ENCODE data around the gene VCL.
"Not testable (repeated sequence)": the region's sequence is repeated elsewhere in the genome, so short reads cannot be mapped to it uniquely, and the experiment has no call there.

The VCL gene

GRCh38 chr10:73973427-73973826 is 24.5 kb upstream of the VCL start:
- DNase-seq, result no peak

DNA sequence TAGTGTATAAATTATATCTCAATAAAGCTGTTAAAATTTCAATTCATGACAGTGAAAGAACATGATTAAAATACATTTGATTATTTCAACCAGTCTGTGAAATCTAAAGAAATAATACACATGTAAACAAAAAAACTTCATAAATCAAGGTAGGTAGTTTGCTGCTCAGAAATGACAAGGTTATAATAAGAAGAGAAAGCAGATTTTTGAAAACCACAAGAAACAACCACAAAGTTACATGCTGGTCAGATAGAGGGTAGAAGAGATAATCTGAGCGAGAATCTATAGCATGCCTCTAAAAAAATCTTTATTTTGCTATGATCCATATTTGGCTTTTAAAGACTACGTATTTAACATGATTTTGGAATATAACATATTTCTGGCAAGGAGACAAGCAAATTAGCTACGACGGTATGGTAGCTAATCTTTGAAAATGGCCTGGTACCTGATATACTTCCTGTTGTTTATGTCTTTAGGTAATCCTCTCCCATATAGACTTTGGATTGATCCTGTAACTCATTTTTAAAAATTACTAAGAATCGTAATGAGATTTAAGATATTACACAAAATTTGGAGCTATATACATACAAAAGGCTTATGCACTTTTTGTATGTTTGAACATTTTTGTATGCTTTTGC is 23.5 kb upstream of the VCL start:
- DNase-seq, result peak; percentile 54

- no peak for DNase-seq
Measured at GRCh38 chr10:73975388-73975787, 22.5 kb upstream of the VCL start.

DNA sequence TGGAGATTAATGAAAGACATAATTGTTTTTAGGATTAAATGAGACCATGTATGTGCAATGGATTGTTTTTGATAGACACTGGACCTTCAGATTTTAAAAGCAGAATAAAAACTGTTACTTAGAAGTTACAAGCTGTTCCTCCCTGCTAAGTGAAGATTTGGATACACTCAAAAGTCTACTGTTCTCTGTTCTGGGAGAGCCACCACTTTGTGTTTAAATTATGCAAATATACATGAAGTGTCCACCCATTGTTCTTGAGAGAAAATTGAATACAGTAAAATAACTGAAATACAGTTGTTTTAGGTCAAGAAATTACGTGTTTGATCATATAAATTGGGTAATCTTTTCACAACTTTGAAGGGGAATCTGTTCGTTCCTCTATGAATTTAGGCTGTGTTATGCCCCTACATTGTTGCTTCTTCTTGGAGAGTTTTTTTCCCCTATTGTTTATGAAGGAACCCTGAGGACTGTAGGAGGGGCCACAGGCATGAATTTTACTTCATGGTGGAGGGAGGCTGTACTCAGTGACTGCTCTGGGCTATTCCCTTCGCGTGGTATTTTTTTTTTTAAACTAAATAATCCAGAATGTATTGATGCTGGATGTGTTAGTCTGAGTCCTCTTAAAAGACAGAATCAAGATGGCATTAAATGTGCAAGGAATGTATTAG is 18.6 kb upstream of the VCL start:
- no peak for DNase-seq

DNA sequence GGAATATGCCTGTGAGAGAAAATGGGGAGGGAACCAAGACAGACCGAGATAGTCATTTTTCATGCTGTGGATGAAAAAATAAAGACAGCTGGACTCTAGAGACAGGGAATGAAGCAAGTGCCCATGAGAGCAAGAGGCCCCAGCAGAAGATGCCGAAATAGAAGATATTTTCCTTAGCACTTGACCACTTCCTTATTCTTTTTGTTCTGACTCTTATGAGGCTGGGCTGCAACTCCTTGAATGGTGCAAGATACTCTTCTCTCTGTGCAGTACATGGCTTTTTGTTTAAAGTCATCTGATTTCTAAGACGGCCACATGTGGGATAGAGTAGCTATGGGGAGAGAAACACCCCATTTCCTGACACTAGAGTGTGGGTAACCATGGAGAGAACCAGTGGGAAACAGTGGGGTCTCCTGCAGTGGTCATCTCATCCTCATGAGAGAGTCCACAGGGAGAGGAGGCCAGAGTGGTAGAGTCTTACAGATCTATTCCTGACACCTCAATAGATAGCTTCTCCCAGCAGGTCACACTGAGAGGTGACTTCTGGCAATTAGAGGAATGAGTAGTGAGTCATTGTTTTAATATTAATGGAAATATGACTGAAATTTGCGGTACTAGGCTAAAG is 18.0 kb upstream of the VCL start:
- no peak for DNase-seq

GRCh38 chr10:73981812-73982211 is 16.1 kb upstream of the VCL start:
- no peak for DNase-seq

- DNase-seq, result no peak
Measured at GRCh38 chr10:73983096-73984047, 14.5 kb upstream of the VCL start.

- no peak for DNase-seq
Measured at GRCh38 chr10:73989594-73990150, 8.2 kb upstream of the VCL start.

GRCh38 chr10:73991203-73991883 is 6.6 kb upstream of the VCL start:
- DNase-seq, result no peak

DNA sequence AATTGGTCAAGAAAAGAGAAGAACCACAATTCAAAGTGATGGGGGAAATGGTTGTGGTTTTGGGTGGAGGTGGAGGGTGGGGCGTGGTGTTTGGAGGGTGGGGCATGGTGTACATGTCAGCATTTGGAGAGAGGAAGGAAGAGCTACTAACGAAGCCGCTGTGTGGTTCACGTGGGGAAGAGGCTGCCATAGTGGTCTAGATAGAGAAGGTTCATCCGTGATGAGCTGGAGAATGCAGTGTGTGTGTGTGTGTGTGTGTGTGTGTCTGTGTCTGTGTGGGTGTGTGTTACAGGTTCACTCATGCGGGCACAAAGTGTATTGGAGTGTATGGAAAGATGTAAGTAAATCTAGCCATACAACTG is 6.1 kb upstream of the VCL start:
- DNase-seq, result peak; percentile 88

- DNase-seq, result no peak
Measured at GRCh38 chr10:73992899-73993788, 4.8 kb upstream of the VCL start.

DNA sequence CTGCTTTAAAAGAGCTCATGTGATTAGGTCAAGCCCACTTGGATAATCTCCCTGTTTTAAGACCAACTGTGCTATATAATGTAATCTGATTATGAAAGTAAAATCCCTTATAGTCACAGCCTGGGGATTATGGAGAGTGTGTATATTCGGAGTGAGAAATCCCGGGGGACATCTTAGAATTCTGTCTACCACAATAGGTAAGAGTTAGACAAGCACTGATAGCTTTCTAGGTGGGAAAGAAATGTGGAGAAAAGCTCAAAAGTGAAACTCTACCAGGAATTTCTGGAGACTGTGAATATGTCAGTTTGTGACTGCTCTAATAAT is 2.9 kb upstream of the VCL start:
- DNase-seq, result no peak

DNA sequence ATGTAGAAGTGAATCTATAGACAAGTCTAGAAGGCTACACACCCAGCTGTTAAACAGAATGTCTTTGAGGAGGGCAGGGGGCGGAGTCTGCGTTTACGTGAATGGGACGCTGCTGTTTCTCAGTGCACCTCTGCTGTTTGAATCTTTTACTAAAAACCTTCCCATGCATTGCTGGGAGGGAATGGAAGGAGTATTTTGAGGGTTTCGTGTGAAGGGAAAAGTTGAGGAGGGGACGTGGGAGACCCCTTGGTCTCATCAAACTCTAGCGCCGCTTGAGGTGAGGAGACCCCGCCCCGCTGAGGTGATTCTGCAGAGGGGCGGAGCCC is 492 bp upstream of the VCL start:
- peak; percentile 72 for DNase-seq

DNA sequence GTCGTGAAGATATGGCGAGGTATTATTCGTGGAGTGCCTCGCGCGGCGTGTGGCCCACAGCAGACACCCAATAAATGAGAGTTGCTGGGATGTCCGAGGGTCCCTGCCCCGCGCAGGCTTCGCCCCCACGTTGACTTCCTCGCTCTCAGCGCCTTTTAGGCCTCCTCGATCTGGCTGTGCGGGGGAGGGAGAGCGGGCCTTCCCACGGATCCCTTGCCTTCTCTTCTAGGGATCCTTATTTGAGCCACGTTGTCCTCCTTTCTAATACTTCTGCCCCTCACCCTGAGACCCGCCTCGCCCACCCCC is 660 bp downstream of the VCL start:
- no peak for DNase-seq

DNA sequence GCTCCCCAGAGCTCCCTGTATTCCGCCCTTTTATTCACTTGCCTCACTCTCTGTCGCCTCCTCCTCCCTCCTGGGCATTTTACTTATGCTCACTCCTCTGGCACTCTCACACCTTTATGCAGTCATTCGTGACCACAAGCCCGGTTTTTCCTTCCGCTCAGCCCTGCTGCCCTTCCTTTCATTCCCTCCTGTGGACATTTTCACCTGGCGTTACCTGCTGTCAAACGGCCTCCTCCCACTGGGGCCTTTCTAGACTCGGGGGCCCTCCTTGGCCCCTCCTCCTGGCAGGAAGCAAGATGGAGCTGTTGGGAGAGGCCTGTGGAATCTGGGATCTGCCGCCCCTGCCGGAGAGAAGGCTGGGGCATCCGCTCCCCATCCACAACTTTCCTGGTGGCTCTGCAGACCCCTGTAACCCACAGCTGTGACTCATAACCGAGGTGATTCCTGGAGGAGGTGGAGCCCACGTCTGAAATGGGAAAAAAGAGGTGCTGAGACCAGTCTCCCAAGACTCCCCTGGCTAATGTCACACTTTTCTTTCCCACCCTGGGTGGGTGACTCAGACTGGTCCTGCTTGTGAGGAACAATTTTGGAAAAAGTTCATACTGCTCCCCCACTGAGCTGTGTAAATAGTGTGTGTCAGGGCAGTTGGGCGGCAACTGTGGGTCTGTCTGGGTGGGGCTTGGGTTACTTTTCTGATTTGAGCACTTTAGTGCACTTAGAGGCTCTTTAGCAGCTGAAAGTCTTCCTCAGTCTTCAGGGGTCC is 1.2 kb downstream of the VCL start:
- DNase-seq, result peak; percentile 23

GRCh38 chr10:73999703-74000102 is 1.8 kb downstream of the VCL start:
- DNase-seq, result no peak

- not testable (repeated sequence) for DNase-seq
Measured at GRCh38 chr10:74000244-74000643, 2.3 kb downstream of the VCL start.

DNA sequence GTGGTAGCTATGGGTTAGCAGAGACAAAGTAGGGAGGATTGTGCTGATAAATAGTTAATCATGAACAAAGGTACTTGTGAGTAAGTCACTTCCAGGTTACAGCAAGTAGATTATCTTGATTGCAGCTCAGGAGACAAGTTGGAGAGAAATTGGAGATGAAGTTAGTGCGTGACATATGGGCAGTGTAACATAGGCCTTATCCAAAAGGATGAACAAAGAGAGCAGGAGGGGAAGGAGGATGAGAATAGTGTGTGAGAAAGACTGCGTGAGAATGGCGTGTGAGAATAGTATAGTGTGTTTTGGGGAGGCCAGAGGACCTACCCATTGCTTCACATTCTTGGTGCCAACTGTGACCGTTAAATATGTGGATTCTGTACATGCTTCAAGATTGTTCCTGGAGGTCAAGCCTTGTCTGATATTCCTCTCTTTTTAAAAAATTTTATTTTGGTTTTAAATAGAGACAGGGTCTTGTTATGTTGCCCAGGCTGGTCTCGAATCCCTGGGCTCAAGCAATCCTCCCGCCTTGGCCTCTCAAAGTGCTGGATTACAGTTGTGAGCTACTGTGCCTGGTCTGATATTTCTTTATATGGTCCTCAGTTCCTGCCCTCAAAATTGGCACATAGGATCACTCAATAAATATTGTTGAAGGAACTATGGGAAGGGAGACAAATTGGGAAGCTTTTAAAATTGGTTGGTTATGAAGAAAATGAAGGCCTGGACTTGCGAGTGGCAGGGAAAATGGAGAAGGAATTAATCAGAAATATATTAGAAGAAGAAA is 3.2 kb downstream of the VCL start:
- DNase-seq, result no peak

- no peak for DNase-seq
Measured at GRCh38 chr10:74006269-74006668, 8.4 kb downstream of the VCL start.

GRCh38 chr10:74008212-74008731 is 10.4 kb downstream of the VCL start:
- no peak for DNase-seq

All from CD4-positive, alpha-beta T cell treated with Interleukin-21 for 1 hour (primary cell).